ENCODE measurements around the gene DVL3. TPM values are rescaled to one million over a fixed set of nuclear protein-coding genes. Genes with fewer than 3 reads are reported as not detected.

Gene DVL3
- total and polyA plus RNA-seq, 12 donors, result 37.5 to 81.7 (median 63.5) TPM

GRCh38 chr3:184183679-184184078, 28.5 kb downstream of the DVL3 start:
- Histone ChIP-seq H3K27me3 (no peaks in the 10 kb centered on the region), H3K9me3 (no peaks in the 10 kb centered on the region), H3K4me3 (no peak overlapping the region), H3K4me1 (peaks cover 11 to 47% (median 31%) of the 10 kb centered on the region in 9 donors), H3K27ac (peak overlapping the region in 1 of 10 donors; percentile 6), H3K36me3 (peaks cover 10 to 80% (median 59%) of the 10 kb centered on the region in 9 donors)
- WGBS, 2 donors, result 77 to 79% methylated on average over 5 of the region's 5 CpGs
- no peak for DNase-seq
- ATAC-seq, result no peak
- TF ChIP-seq CTCF (IDR thresholded peaks at IDR 0.05), result no peak
- intact Hi-C loops (cut with DNase I), result loop anchor here in 4 of 10 donors (2.0 to 10.0 kb wide), 5 partner anchors 47 to 151 kb away; partner anchors contain the start of genes ALG3 (in 2 of the 4), EEF1AKMT4 (in 2 of the 4), EIF2B5 (in 1 of the 4) and EIF4G1 (in 1 of the 4)

GRCh38 chr3:184184546-184185230, 29.5 kb downstream of the DVL3 start:
- intact Hi-C loops (cut with DNase I), result loop anchor here in 6 of 10 donors (2.0 to 10.0 kb wide), 10 partner anchors 37 to 167 kb away; partner anchors contain the start of genes ALG3 (in 5 of the 6), EEF1AKMT4 (in 5 of the 6), EIF2B5 (in 2 of the 6) and ABCC5 (in 1 of the 6)
- Histone ChIP-seq H3K36me3 (peaks cover 13 to 80% (median 55%) of the 10 kb centered on the region in 9 donors), H3K27me3 (no peaks in the 10 kb centered on the region), H3K4me1 (peaks cover 11 to 37% (median 31%) of the 10 kb centered on the region in 9 donors), H3K27ac (peak overlapping the region in 9 of 10 donors; percentile 77 to 96 (median 92)), H3K9me3 (no peaks in the 10 kb centered on the region), H3K4me3 (peak overlapping the region in 1 of 10 donors; percentile 96)
- WGBS, 2 donors, result 95 to 96% methylated on average over 18 of the region's 18 CpGs
- no peak for ATAC-seq
- no peak for DNase-seq
- no peak for TF ChIP-seq CTCF (IDR thresholded peaks at IDR 0.05)

- TF ChIP-seq CTCF (IDR thresholded peaks at IDR 0.05), result no peak
- peak overlapping the region; percentile 72 to 99 (median 92) for H3K4me3 ChIP-seq
- H3K4me1 ChIP-seq, result peaks cover 11 to 35% (median 30%) of the 10 kb centered on the region in 9 donors
- WGBS, 2 donors, result 1 to 2% methylated on average over 55 of the region's 55 CpGs
- H3K27ac ChIP-seq, result peak overlapping the region; percentile 68 to 96 (median 92)
- DNase-seq, result peak; percentile 99 to 100
- peak; percentile 96 to 99 (median 98) for ATAC-seq
- no peaks in the 10 kb centered on the region for H3K9me3 ChIP-seq
- intact Hi-C loops (cut with DNase I), result loop anchor here in 6 of 10 donors (2.0 to 10.0 kb wide), 11 partner anchors 38 to 168 kb away; partner anchors contain the start of genes ALG3 (in 6 of the 6), EEF1AKMT4 (in 6 of the 6), EIF2B5 (in 2 of the 6) and ABCC5 (in 1 of the 6)
- H3K36me3 ChIP-seq, result peaks cover 14 to 80% (median 54%) of the 10 kb centered on the region in 9 donors
- no peaks in the 10 kb centered on the region for H3K27me3 ChIP-seq
These were observed 30.4 kb downstream of the DVL3 start for GRCh38 chr3:184185461-184186183.

Measured in heart right ventricle (tissue), 16 donors.